Activated T-helper 1 cell treated with anti-CD3 and anti-CD28 coated beads, Interleukin-2, amount 50 U/mL, for 16 hours (primary cell): ENCODE data around the gene PREX1.

ENCODE experiments used
- DNase-seq, 2 donors: peaks; one replicate each; pipeline ENCODE4 v3.0.0-alpha.2; 2020; ENCODE audit warnings: low read depth in 1 of 2, low spot score in 1 of 2

PREX1 gene

GRCh38 chr20:48642105-48642880 is 185.5 kb downstream of the PREX1 start:
- DNase-seq: no peak

- no peak for DNase-seq
Observed at GRCh38 chr20:48640871-48641270, 186.9 kb downstream of the PREX1 start.

- no peak for DNase-seq
Observed at GRCh38 chr20:48639899-48640298, 187.9 kb downstream of the PREX1 start.

- DNase-seq: no peak
Observed at GRCh38 chr20:48638546-48638945, 189.3 kb downstream of the PREX1 start.

GRCh38 chr20:48637461-48637860 is 190.3 kb downstream of the PREX1 start:
- no peak for DNase-seq

GRCh38 chr20:48636301-48636700 is 191.5 kb downstream of the PREX1 start:
- DNase-seq: no peak

- peak; percentile 42 to 51 for DNase-seq
Observed at GRCh38 chr20:48635791-48636267, 192.0 kb downstream of the PREX1 start.

GRCh38 chr20:48635361-48635760 is 192.4 kb downstream of the PREX1 start:
- no peak for DNase-seq

- no peak for DNase-seq
Observed at GRCh38 chr20:48634641-48635040, 193.2 kb downstream of the PREX1 start.

- DNase-seq: no peak
Observed at GRCh38 chr20:48633620-48634257, 194.1 kb downstream of the PREX1 start.

- no peak for DNase-seq
Observed at GRCh38 chr20:48632825-48633619, 194.8 kb downstream of the PREX1 start.

- no peak for DNase-seq
Observed at GRCh38 chr20:48632017-48632824, 195.6 kb downstream of the PREX1 start.

- DNase-seq: no peak
Observed at GRCh38 chr20:48631114-48632016, 196.4 kb downstream of the PREX1 start.

- no peak for DNase-seq
Observed at GRCh38 chr20:48630342-48631075, 197.3 kb downstream of the PREX1 start.

GRCh38 chr20:48629960-48630315 is 197.9 kb downstream of the PREX1 start:
- DNase-seq: no peak

- DNase-seq: no peak
Observed at GRCh38 chr20:48629069-48629959, 198.5 kb downstream of the PREX1 start.

- DNase-seq: no peak
Observed at GRCh38 chr20:48627737-48628128, 200.1 kb downstream of the PREX1 start.
